MM.1S (cell line): ENCODE results near the gene ASNSD1.

ENCODE experiments used
- EZH2 ChIP-seq: fragments of 300-600 bp; sonication (generic); optimal IDR thresholded peaks from 2 replicates; pipeline ENCODE3; 2017; ENCODE audit warnings: low read depth, mild to moderate bottlenecking, antibody characterized with exemption, low read length, mixed read lengths
- TF ChIP-seq, protein P1 (sequence below): fragments of 300-600 bp; sonication (generic); IDR thresholded peaks from 2 replicates; pipeline ENCODE4 v1.5.1; 2016; ENCODE audit warnings: antibody characterized with exemption, low read length, mixed read lengths

DNA sequence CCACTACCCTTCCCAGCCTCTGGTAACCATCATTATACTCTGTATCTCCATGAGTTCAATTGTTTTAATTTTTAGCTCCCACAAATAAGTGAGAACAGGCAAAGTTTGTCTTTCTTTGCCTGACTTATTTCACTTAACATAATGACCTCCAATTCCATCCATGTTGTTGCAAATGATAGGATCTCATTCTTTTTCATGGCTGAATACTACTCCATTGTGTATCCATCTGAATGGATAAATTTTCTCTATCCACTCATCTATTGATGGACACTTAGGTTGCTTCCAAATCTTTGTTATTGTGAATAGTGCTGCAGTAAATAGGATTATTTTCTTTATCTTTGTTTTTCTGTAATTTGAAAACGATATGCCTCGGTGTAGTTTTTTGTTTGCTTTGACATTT, 39.4 kb downstream of the ASNSD1 start:
- TF ChIP-seq, protein P1, sequence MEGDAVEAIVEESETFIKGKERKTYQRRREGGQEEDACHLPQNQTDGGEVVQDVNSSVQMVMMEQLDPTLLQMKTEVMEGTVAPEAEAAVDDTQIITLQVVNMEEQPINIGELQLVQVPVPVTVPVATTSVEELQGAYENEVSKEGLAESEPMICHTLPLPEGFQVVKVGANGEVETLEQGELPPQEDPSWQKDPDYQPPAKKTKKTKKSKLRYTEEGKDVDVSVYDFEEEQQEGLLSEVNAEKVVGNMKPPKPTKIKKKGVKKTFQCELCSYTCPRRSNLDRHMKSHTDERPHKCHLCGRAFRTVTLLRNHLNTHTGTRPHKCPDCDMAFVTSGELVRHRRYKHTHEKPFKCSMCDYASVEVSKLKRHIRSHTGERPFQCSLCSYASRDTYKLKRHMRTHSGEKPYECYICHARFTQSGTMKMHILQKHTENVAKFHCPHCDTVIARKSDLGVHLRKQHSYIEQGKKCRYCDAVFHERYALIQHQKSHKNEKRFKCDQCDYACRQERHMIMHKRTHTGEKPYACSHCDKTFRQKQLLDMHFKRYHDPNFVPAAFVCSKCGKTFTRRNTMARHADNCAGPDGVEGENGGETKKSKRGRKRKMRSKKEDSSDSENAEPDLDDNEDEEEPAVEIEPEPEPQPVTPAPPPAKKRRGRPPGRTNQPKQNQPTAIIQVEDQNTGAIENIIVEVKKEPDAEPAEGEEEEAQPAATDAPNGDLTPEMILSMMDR = no peak
- no peak for TF ChIP-seq EZH2
